ENCODE results near the gene PID1. TPM values are rescaled to one million over a fixed set of nuclear protein-coding genes. Genes with fewer than 3 reads are reported as not detected.

PID1 gene
- total RNA-seq, 2 donors from 2014 or later, result 30.2 to 40.3 TPM

DNA sequence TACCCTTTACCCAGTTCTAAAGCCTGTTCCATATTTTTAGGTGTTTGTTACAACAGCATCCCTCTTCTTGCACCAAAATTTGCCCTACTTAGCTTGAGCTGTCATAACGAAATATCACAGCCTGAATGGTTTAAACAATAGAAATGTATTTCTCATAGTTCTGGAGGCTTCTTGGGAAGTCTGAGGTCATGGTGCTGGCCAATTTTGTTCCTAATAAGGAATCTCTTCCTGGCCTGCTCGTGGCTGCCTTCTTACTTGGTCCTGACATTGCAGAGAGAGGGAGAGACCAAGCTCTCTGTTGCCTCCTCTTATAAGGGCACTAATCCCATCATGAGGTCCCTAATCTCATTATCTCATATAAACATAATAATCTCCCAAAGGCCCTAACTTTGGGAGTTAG lies 267.8 kb downstream of the PID1 start:
- Histone ChIP-seq H3K27me3 (no peaks in the 10 kb centered on the region), H3K9ac (ENCODE audit: low read depth in 2 of 2, low read length in 2 of 2) (no peak overlapping the region), H3K4me1 (no peaks in the 10 kb centered on the region), H3K36me3 (no peaks in the 10 kb centered on the region), H3K4me3 (no peak overlapping the region), H3K27ac (no peak overlapping the region), H3K9me3 (no peaks in the 10 kb centered on the region)
- intact Hi-C loops (cut with DNase I), result no loop called here
- TF ChIP-seq, protein P1, sequence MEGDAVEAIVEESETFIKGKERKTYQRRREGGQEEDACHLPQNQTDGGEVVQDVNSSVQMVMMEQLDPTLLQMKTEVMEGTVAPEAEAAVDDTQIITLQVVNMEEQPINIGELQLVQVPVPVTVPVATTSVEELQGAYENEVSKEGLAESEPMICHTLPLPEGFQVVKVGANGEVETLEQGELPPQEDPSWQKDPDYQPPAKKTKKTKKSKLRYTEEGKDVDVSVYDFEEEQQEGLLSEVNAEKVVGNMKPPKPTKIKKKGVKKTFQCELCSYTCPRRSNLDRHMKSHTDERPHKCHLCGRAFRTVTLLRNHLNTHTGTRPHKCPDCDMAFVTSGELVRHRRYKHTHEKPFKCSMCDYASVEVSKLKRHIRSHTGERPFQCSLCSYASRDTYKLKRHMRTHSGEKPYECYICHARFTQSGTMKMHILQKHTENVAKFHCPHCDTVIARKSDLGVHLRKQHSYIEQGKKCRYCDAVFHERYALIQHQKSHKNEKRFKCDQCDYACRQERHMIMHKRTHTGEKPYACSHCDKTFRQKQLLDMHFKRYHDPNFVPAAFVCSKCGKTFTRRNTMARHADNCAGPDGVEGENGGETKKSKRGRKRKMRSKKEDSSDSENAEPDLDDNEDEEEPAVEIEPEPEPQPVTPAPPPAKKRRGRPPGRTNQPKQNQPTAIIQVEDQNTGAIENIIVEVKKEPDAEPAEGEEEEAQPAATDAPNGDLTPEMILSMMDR (IDR thresholded peaks at IDR 0.05), result no peak
- DNase-seq, result no peak

DNA sequence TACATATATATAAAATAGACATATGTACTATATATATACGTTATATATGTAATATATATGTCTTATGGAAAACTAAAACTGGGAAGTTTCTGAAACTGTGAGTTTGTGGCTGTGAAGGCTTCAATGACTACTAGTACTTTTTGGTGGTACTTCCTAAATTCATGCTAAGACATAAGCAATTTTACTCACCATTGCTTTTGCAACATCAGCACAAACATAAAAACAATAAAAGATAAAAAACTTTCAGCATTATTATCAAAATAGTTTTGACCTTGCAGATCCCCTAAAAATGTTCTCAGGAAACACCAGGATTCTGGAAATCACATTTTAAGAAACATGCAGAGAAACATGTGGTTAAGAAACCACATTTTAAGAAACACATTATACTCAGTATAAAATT lies 269.9 kb downstream of the PID1 start:
- TF ChIP-seq, protein P1 (IDR thresholded peaks at IDR 0.05), result no peak
- Histone ChIP-seq H3K27ac (no peak overlapping the region), H3K4me1 (no peaks in the 10 kb centered on the region), H3K9me3 (no peaks in the 10 kb centered on the region), H3K4me3 (no peak overlapping the region), H3K9ac (ENCODE audit: low read depth in 2 of 2, low read length in 2 of 2) (no peak overlapping the region), H3K36me3 (no peaks in the 10 kb centered on the region), H3K27me3 (no peaks in the 10 kb centered on the region)
- no peak for DNase-seq
- intact Hi-C loops (cut with DNase I), result no loop called here

DNA sequence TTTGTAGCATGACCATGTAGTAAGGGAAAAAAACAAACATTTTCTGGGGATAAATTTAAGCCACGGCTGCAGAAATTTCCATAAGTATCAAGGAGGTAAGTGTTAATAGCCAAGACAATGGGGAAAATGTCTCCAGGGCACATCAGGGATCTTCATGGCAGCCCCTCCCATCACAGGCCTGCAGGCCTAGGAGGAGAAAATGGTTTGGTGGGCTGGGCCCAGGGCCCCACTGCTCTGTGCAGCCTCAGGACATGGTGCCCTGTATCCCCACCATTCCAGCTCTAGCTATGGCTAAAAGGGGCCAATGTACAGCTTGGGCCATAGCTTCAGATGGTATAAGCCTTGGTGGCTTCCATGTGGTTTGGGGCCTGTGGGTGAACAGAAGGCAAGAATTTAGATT lies 271.8 kb downstream of the PID1 start:
- TF ChIP-seq, protein P1 (IDR thresholded peaks at IDR 0.05), result no peak
- intact Hi-C loops (cut with DNase I), result no loop called here
- no peaks in the 10 kb centered on the region for H3K9me3 ChIP-seq
- no peaks in the 10 kb centered on the region for H3K27me3 ChIP-seq
- no peak overlapping the region for H3K4me3 ChIP-seq
- no peak for DNase-seq
- no peaks in the 10 kb centered on the region for H3K36me3 ChIP-seq
- no peak overlapping the region for H3K27ac ChIP-seq
- no peaks in the 10 kb centered on the region for H3K4me1 ChIP-seq
- no peak overlapping the region for H3K9ac ChIP-seq (ENCODE audit: low read depth in 2 of 2, low read length in 2 of 2)

DNA sequence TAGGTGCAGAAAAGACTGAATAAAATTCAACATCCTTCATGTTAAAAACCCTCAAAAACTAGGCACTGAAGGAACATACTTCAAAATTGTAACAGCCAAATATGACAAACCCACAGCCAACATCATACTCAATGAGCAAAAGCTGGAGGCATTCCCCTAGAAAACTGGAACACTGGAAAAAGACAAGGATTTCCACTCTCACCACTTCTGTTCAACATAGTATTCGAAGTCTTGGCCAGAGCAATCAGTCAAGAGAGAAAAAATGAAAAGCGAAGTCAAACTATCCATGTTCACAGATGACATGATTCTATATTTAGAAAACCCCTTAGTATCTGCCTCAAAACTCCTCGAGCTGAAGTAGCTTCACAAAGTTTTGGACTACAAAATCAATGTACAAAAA lies 282.3 kb downstream of the PID1 start:
- Histone ChIP-seq H3K27ac (no peak overlapping the region), H3K9ac (ENCODE audit: low read depth in 2 of 2, low read length in 2 of 2) (no peak overlapping the region), H3K27me3 (no peaks in the 10 kb centered on the region), H3K4me1 (no peaks in the 10 kb centered on the region), H3K9me3 (no peaks in the 10 kb centered on the region), H3K36me3 (no peaks in the 10 kb centered on the region), H3K4me3 (no peak overlapping the region)
- intact Hi-C loops (cut with DNase I), result no loop called here
- TF ChIP-seq, protein P1 (IDR thresholded peaks at IDR 0.05), result no peak
- no peak for DNase-seq

DNA sequence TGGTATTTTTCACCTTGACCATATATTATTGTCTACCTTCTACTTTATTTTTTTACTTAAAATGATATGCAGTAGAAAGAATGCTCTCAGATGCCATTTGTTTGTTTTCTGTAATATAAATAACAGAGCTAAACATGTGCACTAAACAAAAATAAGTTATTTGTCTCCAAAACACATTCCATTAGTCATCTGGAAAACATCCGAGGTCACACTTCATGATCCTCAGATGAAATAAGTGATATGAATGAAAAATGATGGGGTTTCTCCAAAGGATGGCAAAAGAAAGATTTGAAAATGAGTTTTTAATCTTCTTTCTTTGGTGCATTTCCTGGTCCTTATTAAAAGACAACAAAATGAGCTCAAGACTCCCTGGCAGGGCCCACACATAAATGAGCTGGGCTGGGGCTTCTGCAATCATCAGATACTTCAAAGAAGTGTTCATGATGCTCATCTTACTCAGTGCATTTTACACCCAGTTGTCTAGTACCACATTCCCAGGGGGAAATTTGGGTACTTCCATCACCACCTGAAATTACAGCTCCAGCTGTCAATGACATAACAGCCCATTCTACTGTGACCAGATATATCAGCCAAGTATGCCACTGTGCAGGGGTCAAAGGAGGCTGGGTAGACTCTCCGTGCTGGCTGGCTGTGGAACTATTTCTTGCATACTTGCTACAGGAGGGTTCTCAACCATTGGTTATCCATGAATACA lies 283.5 kb downstream of the PID1 start:
- no peak overlapping the region for H3K9ac ChIP-seq (ENCODE audit: low read depth in 2 of 2, low read length in 2 of 2)
- H3K9me3 ChIP-seq, result no peaks in the 10 kb centered on the region
- no peak for DNase-seq
- H3K4me1 ChIP-seq, result no peaks in the 10 kb centered on the region
- H3K36me3 ChIP-seq, result no peaks in the 10 kb centered on the region
- H3K27ac ChIP-seq, result no peak overlapping the region
- no peak overlapping the region for H3K4me3 ChIP-seq
- intact Hi-C loops (cut with DNase I), result no loop called here
- TF ChIP-seq, protein P1 (IDR thresholded peaks at IDR 0.05), result no peak
- H3K27me3 ChIP-seq, result no peaks in the 10 kb centered on the region

Data from colonic mucosa (tissue), 4 donors.